Vagina (tissue), 2 donors: ENCODE measurements around the gene CRYBA2. TPM values are rescaled to one million over a fixed set of nuclear protein-coding genes. Genes with fewer than 3 reads are reported as not detected.

ENCODE experiments used
- DNase-seq, 2 donors: peaks; one replicate each; pipeline ENCODE4 v3.0.0-alpha.2; 2017; ENCODE audit errors: extremely low spot score in 2 of 2
- H3K27ac ChIP-seq: fragments of 200-600 bp; sonication (generic); one replicate; pipeline ENCODE4 v1.5.1; 2019
- H3K27me3 ChIP-seq: fragments of 200-600 bp; sonication (generic); one replicate; pipeline ENCODE4 v1.5.1; 2019
- H3K36me3 ChIP-seq, 2 donors: fragments of 200-600 bp; sonication (generic); one replicate each; pipeline ENCODE4 v1.5.1; 2017 to 2019
- H3K4me1 ChIP-seq: fragments of 200-600 bp; sonication (generic); one replicate; pipeline ENCODE4 v1.5.1; 2019
- H3K4me3 ChIP-seq, 2 donors: fragments of 200-600 bp; sonication (generic); 1 replicate in 1 of 2; 2 replicates in 1 of 2; pipeline ENCODE4 v1.5.1; 2016 to 2019
- H3K9me3 ChIP-seq: fragments of 200-600 bp; sonication (generic); one replicate; pipeline ENCODE4 v1.5.1; 2019
- CTCF ChIP-seq, 3 experiments: fragments of 450-650 bp in 2 of 3; fragments of 200-600 bp in 1 of 3; sonication (generic) in 1 of 3; IDR thresholded peaks; one replicate each; pipeline ENCODE4 v1.5.1; 2017 to 2019; ENCODE audit warnings: antibody characterized with exemption in 3 of 3, mild to moderate bottlenecking in 2 of 3, moderate library complexity in 2 of 3
- POLR2A ChIP-seq, 2 donors: fragments of 450-650 bp; IDR thresholded peaks; one replicate each; pipeline ENCODE4 v1.6.1; 2017; ENCODE audit warnings: antibody characterized with exemption in 2 of 2, mild to moderate bottlenecking in 2 of 2, moderate library complexity in 2 of 2
- POLR2AphosphoS5 ChIP-seq, 2 donors: sonication (generic); formaldehyde crosslinking; IDR thresholded peaks; one replicate each; pipeline ENCODE4 v1.9.0; 2017; ENCODE audit warnings: antibody characterized with exemption in 2 of 2, mild to moderate bottlenecking in 2 of 2, low read depth in 1 of 2; ENCODE audit not compliant: insufficient read depth in 1 of 2
- intact Hi-C: fragments of 100-400 bp; cut with DNase I; formaldehyde crosslinking; loops from one replicate; pipeline ENCODE4 v1.15.1; 2023
- total RNA-seq: library from RNA; depleted of rRNA; stranded (reverse); fragments of >200 nt; gene quantifications from one replicate; pipeline ENCODE4 v1.2.3, GENCODE V29; 2016

Gene CRYBA2
- total RNA-seq, 1 donor from 2014 or later = not detected

- no peaks in the 10 kb centered on the region for H3K36me3 ChIP-seq
- no peak for TF ChIP-seq CTCF (IDR thresholded peaks at IDR 0.05)
- no peak for TF ChIP-seq POLR2AphosphoS5 (IDR thresholded peaks at IDR 0.05; ENCODE audit: insufficient read depth in 1 of 2, low read depth in 1 of 2)
- TF ChIP-seq POLR2A (IDR thresholded peaks at IDR 0.05) = no peak
- peaks cover 8% of the 10 kb centered on the region for H3K27me3 ChIP-seq
- intact Hi-C loops = no loop called here
- no peak for DNase-seq
- H3K4me1 ChIP-seq = no peaks in the 10 kb centered on the region
- H3K9me3 ChIP-seq = no peaks in the 10 kb centered on the region
- no peak overlapping the region for H3K27ac ChIP-seq
- no peak overlapping the region for H3K4me3 ChIP-seq
Observed at GRCh38 chr2:219031005-219031738, 38.0 kb upstream of the CRYBA2 start.

- H3K27me3 ChIP-seq = peaks cover 8% of the 10 kb centered on the region
- H3K36me3 ChIP-seq = no peaks in the 10 kb centered on the region
- H3K9me3 ChIP-seq = no peaks in the 10 kb centered on the region
- H3K4me1 ChIP-seq = no peaks in the 10 kb centered on the region
- H3K27ac ChIP-seq = no peak overlapping the region
- no peak for DNase-seq
- H3K4me3 ChIP-seq = no peak overlapping the region
- no peak for TF ChIP-seq CTCF (IDR thresholded peaks at IDR 0.05)
- no peak for TF ChIP-seq POLR2A (IDR thresholded peaks at IDR 0.05)
- no peak for TF ChIP-seq POLR2AphosphoS5 (IDR thresholded peaks at IDR 0.05; ENCODE audit: insufficient read depth in 1 of 2, low read depth in 1 of 2)
- intact Hi-C loops = no loop called here
Observed at GRCh38 chr2:219030177-219030940, 37.1 kb upstream of the CRYBA2 start.

- Histone ChIP-seq H3K27ac (no peak overlapping the region), H3K4me3 (no peak overlapping the region), H3K9me3 (no peaks in the 10 kb centered on the region), H3K27me3 (peaks cover 8% of the 10 kb centered on the region), H3K4me1 (no peaks in the 10 kb centered on the region), H3K36me3 (no peaks in the 10 kb centered on the region)
- no peak for DNase-seq
- intact Hi-C loops = loop anchor here (10.0 kb wide), 1 partner anchor 125 kb away; no protein-coding TSS in a partner anchor
- TF ChIP-seq POLR2AphosphoS5 (IDR thresholded peaks at IDR 0.05; ENCODE audit: insufficient read depth in 1 of 2, low read depth in 1 of 2) (no peak), POLR2A (IDR thresholded peaks at IDR 0.05) (no peak), CTCF (IDR thresholded peaks at IDR 0.05) (peak; percentile 75 to 90 (median 80))
Observed at GRCh38 chr2:219029829-219030165, 36.6 kb upstream of the CRYBA2 start.

GRCh38 chr2:219028996-219029828, 36.0 kb upstream of the CRYBA2 start:
- H3K9me3 ChIP-seq = no peaks in the 10 kb centered on the region
- H3K4me1 ChIP-seq = no peaks in the 10 kb centered on the region
- intact Hi-C loops = loop anchor here (10.0 kb wide), 1 partner anchor 126 kb away; no protein-coding TSS in a partner anchor
- no peak for DNase-seq
- H3K4me3 ChIP-seq = no peak overlapping the region
- H3K27me3 ChIP-seq = peaks cover 8% of the 10 kb centered on the region
- TF ChIP-seq POLR2A (IDR thresholded peaks at IDR 0.05) = no peak
- no peak for TF ChIP-seq POLR2AphosphoS5 (IDR thresholded peaks at IDR 0.05; ENCODE audit: insufficient read depth in 1 of 2, low read depth in 1 of 2)
- no peak for TF ChIP-seq CTCF (IDR thresholded peaks at IDR 0.05)
- no peak overlapping the region for H3K27ac ChIP-seq
- no peaks in the 10 kb centered on the region for H3K36me3 ChIP-seq
